ENCODE results near the gene CCR5AS.

CCR5AS gene

DNA sequence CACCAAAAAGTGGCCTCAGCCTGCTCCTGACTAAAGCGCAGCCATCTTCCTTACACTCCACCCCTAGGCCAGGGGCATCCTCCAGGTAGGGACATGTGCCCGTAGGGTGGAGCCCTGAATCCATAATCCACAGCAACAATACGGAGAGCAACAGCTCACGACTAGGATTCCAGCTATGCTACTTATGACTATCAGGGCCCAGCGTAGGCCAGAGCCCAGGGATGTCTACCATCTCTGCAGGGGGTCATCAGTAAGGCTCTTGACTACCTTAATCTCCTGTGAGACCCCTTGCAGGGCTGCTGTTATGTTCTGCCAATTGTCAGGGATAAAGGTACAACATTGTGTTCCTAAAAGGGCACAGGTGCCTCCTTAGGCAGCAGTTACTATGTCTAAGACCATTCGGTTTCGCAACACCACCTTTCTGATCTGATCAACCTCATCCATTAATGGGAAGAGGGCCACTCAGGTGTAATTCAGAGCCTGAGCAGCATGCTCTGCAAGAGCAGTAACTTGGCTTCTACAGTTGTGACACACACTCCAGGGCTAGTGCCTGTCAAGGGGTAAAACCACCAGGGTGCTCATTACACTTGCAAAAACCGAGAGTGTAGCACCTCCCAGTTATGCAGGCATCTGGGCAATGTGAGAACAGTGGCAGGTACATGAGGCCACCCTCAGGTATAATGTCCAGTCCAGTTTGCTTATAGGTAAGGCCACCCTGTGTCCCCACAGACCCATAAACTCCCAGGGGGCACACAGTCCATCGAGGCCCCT lies 11.2 kb upstream of the CCR5AS start:
- TF ChIP-seq, protein P1, sequence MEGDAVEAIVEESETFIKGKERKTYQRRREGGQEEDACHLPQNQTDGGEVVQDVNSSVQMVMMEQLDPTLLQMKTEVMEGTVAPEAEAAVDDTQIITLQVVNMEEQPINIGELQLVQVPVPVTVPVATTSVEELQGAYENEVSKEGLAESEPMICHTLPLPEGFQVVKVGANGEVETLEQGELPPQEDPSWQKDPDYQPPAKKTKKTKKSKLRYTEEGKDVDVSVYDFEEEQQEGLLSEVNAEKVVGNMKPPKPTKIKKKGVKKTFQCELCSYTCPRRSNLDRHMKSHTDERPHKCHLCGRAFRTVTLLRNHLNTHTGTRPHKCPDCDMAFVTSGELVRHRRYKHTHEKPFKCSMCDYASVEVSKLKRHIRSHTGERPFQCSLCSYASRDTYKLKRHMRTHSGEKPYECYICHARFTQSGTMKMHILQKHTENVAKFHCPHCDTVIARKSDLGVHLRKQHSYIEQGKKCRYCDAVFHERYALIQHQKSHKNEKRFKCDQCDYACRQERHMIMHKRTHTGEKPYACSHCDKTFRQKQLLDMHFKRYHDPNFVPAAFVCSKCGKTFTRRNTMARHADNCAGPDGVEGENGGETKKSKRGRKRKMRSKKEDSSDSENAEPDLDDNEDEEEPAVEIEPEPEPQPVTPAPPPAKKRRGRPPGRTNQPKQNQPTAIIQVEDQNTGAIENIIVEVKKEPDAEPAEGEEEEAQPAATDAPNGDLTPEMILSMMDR (IDR thresholded peaks at IDR 0.05; ENCODE audit: control insufficient read depth, insufficient read depth, low read depth, low read length, missing control alignments), result no peak
- H3K4me3 ChIP-seq (ENCODE audit: control insufficient read depth, low read depth, low read length), result no peak overlapping the region
- DNase-seq (ENCODE audit: low read depth), result no peak

DNA sequence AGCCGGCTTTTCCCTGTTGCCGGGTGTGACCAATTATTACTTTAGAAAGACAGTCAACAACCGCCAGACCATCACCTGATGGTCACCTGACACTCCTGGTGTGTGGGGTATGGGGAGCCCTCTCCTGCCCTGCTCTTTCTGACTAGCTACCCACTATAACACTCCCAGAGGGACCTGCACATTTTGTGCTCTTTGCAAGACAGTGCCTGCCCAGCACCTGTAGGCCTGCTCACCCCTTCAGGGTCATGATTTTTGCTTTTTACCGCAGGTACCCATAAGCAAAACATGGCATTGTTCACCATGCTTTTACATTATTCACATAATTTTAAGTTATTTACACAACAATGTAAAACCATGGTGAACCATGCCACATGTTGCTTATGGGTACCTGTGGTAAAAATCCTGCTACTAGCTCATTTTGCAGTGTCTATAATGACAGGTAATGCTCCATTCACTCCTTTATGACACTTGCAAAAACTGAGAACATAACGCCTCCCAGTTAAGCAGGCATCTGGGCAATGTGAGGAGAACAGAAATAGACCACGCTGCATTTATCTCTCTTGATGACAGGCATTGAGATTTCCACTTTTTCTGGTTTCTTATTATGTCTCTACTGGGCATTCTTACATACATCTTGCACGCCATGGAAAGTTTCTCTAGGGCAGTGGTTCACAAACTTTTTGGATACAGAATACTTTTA lies 10.1 kb upstream of the CCR5AS start:
- DNase-seq (ENCODE audit: low read depth), result no peak
- H3K4me3 ChIP-seq (ENCODE audit: control insufficient read depth, low read depth, low read length), result no peak overlapping the region
- TF ChIP-seq, protein P1 (IDR thresholded peaks at IDR 0.05; ENCODE audit: control insufficient read depth, insufficient read depth, low read depth, low read length, missing control alignments), result no peak

DNA sequence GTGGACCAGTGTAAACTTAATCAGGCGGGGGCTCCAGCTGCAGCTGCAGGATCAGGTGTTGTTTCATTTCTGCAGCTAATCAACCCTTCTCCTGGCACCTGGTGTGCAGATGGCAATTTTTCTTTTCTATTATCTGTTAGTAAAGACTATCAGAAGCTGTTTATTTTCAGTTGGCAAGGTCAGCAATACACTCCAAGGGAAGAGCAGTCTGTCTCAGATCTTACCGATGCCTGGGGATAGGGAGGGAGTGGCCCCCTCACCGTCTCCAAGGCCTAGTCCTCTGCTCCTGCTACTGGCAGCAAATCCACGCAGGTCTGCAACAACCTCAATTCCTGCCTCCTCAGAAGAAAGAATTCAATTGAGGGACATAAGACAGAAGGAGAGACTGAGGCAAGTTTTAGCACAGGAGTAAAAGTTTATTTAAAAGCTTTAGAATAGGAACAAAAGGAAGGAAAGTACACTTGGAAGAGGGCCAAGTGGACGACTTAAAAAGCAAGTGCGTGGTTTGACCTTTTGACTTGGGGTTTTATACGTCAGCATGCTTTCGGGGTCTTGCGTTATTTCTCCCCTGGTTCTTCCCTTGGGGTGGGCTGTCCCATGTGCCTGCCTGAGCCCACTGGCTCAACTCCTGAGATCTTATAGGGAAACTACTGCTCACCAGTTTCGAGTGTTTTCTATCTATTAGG lies 9.4 kb upstream of the CCR5AS start:
- H3K4me3 ChIP-seq (ENCODE audit: control insufficient read depth, low read depth, low read length), result no peak overlapping the region
- TF ChIP-seq, protein P1 (IDR thresholded peaks at IDR 0.05; ENCODE audit: control insufficient read depth, insufficient read depth, low read depth, low read length, missing control alignments), result no peak
- no peak for DNase-seq (ENCODE audit: low read depth)

DNA sequence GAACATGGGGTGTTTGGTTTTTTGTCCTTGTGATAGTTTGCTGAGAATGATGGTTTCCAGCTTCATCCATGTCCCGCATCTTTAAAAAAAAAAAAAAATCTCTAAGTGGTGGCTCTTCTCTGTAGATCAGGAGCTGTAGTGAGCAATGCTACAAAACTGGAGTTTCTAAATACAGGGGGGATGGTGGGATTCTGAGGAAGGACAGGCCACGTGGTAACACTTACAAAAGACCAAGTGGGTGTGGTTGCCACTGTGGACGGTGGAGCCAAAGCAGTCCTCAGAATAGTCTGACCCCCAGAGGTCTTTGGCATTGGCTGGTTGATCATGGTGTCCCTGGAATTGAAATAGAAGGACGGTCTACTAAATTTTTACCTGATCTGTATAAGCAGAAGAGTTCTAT lies 7.9 kb upstream of the CCR5AS start:
- H3K4me3 ChIP-seq (ENCODE audit: control insufficient read depth, low read depth, low read length), result no peak overlapping the region
- DNase-seq (ENCODE audit: low read depth), result no peak
- TF ChIP-seq, protein P1 (IDR thresholded peaks at IDR 0.05; ENCODE audit: control insufficient read depth, insufficient read depth, low read depth, low read length, missing control alignments), result no peak

DNA sequence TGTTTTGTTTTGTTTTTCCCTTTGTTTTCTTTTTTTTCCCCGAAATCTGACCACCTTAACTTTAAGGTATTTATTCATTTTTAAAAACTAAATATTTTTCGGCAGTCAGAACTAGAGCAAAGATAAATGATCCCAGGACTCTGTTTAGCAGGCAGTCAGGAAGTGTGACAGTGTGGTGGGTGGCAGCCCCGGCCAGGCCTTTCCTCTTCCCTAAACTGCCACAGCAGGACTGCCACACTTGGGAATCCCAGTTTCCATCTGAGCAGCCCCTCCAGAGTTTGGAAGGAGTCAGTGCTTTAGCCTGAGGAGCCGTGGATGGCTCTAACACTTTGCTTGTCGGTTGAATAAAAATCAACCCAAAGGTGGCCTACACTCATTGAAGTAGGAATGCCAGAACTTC lies 7.1 kb upstream of the CCR5AS start:
- DNase-seq (ENCODE audit: low read depth), result no peak
- TF ChIP-seq, protein P1 (IDR thresholded peaks at IDR 0.05; ENCODE audit: control insufficient read depth, insufficient read depth, low read depth, low read length, missing control alignments), result no peak
- no peak overlapping the region for H3K4me3 ChIP-seq (ENCODE audit: control insufficient read depth, low read depth, low read length)

DNA sequence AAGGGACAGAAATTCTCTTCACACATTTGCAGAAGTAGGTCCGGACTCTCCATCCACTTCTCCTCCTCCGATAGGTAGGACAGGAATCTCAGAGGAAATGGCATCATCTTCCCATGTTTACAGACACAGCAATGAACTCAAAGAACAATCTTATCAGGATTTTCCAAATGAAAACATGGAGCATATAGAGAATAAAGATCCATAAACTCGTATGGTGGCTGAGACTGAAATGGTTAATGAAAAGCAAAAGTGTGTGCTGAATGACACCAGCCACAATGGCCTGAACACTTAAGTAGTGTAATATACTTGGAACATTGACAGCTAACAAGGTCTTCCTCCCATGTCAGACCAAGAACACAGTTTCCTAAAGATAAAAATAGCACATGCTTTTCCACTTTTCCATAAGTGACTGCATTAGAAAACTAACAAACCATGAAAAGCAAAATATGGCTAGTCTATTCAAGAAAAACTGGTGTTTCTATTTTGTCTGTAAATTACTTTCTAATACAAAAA lies 6.0 kb upstream of the CCR5AS start:
- DNase-seq (ENCODE audit: low read depth), result no peak
- TF ChIP-seq, protein P1 (IDR thresholded peaks at IDR 0.05; ENCODE audit: control insufficient read depth, insufficient read depth, low read depth, low read length, missing control alignments), result no peak
- H3K4me3 ChIP-seq (ENCODE audit: control insufficient read depth, low read depth, low read length), result no peak overlapping the region

Measured in AG09309 (cell line).